Adipocyte (in vitro differentiated cells): ENCODE data around the gene NDUFAF4.
A peak's percentile ranks its signal among the peaks of the same experiment; 100 is the strongest.

Source experiments
- DNase-seq: peaks from one replicate; pipeline ENCODE4 v3.0.0-alpha.2; 2015; ENCODE audit warnings: low read depth
- H3K27me3 ChIP-seq: replicated peaks from 2 replicates; pipeline ENCODE4 v1.7.0; 2013; ENCODE audit warnings: mild to moderate bottlenecking, low read length, moderate library complexity; ENCODE audit not compliant: control insufficient read depth, insufficient read depth
- H3K36me3 ChIP-seq: 2 replicates; pipeline ENCODE4 v1.7.0; 2013; ENCODE audit warnings: low read length, mild to moderate bottlenecking, moderate library complexity; ENCODE audit not compliant: control insufficient read depth, insufficient read depth, severe bottlenecking
- H3K4me1 ChIP-seq: 2 replicates; pipeline ENCODE4 v1.7.0; 2013; ENCODE audit warnings: mild to moderate bottlenecking, low read length, moderate library complexity; ENCODE audit not compliant: control insufficient read depth, insufficient read depth
- H3K4me3 ChIP-seq: 2 replicates; pipeline ENCODE4 v1.7.0; 2013; ENCODE audit warnings: mild to moderate bottlenecking, low read length, moderate library complexity
- H3K9ac ChIP-seq: 2 replicates; pipeline ENCODE4 v1.7.0; 2013; ENCODE audit warnings: mild to moderate bottlenecking, low read length, moderate library complexity
- H3K9me3 ChIP-seq: 2 replicates; pipeline ENCODE4 v1.7.0; 2013; ENCODE audit warnings: mild to moderate bottlenecking, low read length, moderate library complexity; ENCODE audit not compliant: control insufficient read depth

Gene NDUFAF4

GRCh38 chr6:96925290-96925687 lies 27.6 kb upstream of the NDUFAF4 start:
- no peak overlapping the region for H3K9ac ChIP-seq
- peaks cover 43% of the 10 kb centered on the region for H3K27me3 ChIP-seq
- peaks cover 6% of the 10 kb centered on the region for H3K4me1 ChIP-seq
- no peak overlapping the region for H3K4me3 ChIP-seq
- no peaks in the 10 kb centered on the region for H3K36me3 ChIP-seq
- peak; percentile 3 for DNase-seq
- no peaks in the 10 kb centered on the region for H3K9me3 ChIP-seq

GRCh38 chr6:96923871-96924493 lies 26.3 kb upstream of the NDUFAF4 start:
- DNase-seq: no peak
- Histone ChIP-seq H3K36me3 (no peaks in the 10 kb centered on the region), H3K9me3 (no peaks in the 10 kb centered on the region), H3K9ac (no peak overlapping the region), H3K27me3 (peaks cover 44% of the 10 kb centered on the region), H3K4me3 (peak overlapping the region; percentile 73), H3K4me1 (peaks cover 6% of the 10 kb centered on the region)

GRCh38 chr6:96923400-96923799 lies 25.7 kb upstream of the NDUFAF4 start:
- no peak for DNase-seq
- Histone ChIP-seq H3K36me3 (no peaks in the 10 kb centered on the region), H3K9me3 (no peaks in the 10 kb centered on the region), H3K4me1 (peaks cover 6% of the 10 kb centered on the region), H3K27me3 (peaks cover 38% of the 10 kb centered on the region), H3K9ac (no peak overlapping the region), H3K4me3 (no peak overlapping the region)

GRCh38 chr6:96917098-96917497 lies 19.4 kb upstream of the NDUFAF4 start:
- peaks cover 10% of the 10 kb centered on the region for H3K27me3 ChIP-seq
- H3K9me3 ChIP-seq: peaks cover 3% of the 10 kb centered on the region
- H3K9ac ChIP-seq: no peak overlapping the region
- no peak for DNase-seq
- H3K4me1 ChIP-seq: no peaks in the 10 kb centered on the region
- H3K36me3 ChIP-seq: no peaks in the 10 kb centered on the region
- H3K4me3 ChIP-seq: no peak overlapping the region

- peaks cover 3% of the 10 kb centered on the region for H3K27me3 ChIP-seq
- DNase-seq: no peak
Measured at GRCh38 chr6:96913621-96914020, 15.9 kb upstream of the NDUFAF4 start.

GRCh38 chr6:96911751-96912150 lies 14.1 kb upstream of the NDUFAF4 start:
- H3K9ac ChIP-seq: no peak overlapping the region
- peaks cover 3% of the 10 kb centered on the region for H3K9me3 ChIP-seq
- no peak overlapping the region for H3K4me3 ChIP-seq
- H3K4me1 ChIP-seq: peaks cover 10% of the 10 kb centered on the region
- H3K36me3 ChIP-seq: no peaks in the 10 kb centered on the region
- no peak for DNase-seq
- peaks cover 3% of the 10 kb centered on the region for H3K27me3 ChIP-seq

More at GRCh38 chr6:96913621-96914020, 15.9 kb upstream of the NDUFAF4 start:
- Histone ChIP-seq H3K4me1 (no peaks in the 10 kb centered on the region), H3K9me3 (peaks cover 3% of the 10 kb centered on the region), H3K9ac (no peak overlapping the region), H3K36me3 (no peaks in the 10 kb centered on the region), H3K4me3 (no peak overlapping the region)

- H3K4me1 ChIP-seq: peaks cover 10% of the 10 kb centered on the region
- DNase-seq: no peak
Measured at GRCh38 chr6:96911171-96911570, 13.5 kb upstream of the NDUFAF4 start.

GRCh38 chr6:96909811-96910210 lies 12.1 kb upstream of the NDUFAF4 start:
- no peaks in the 10 kb centered on the region for H3K9me3 ChIP-seq
- peaks cover 3% of the 10 kb centered on the region for H3K27me3 ChIP-seq
- no peak for DNase-seq
- H3K36me3 ChIP-seq: no peaks in the 10 kb centered on the region
- no peak overlapping the region for H3K9ac ChIP-seq
- no peak overlapping the region for H3K4me3 ChIP-seq
- peaks cover 10% of the 10 kb centered on the region for H3K4me1 ChIP-seq

More at GRCh38 chr6:96911171-96911570, 13.5 kb upstream of the NDUFAF4 start:
- Histone ChIP-seq H3K4me3 (no peak overlapping the region), H3K36me3 (no peaks in the 10 kb centered on the region), H3K9ac (no peak overlapping the region), H3K9me3 (peaks cover 3% of the 10 kb centered on the region), H3K27me3 (peaks cover 3% of the 10 kb centered on the region)

- no peak overlapping the region for H3K9ac ChIP-seq
- no peaks in the 10 kb centered on the region for H3K9me3 ChIP-seq
- H3K4me3 ChIP-seq: no peak overlapping the region
- no peak for DNase-seq
- H3K4me1 ChIP-seq: peaks cover 10% of the 10 kb centered on the region
- no peaks in the 10 kb centered on the region for H3K27me3 ChIP-seq
- H3K36me3 ChIP-seq: no peaks in the 10 kb centered on the region
Measured at GRCh38 chr6:96907498-96907897, 9.8 kb upstream of the NDUFAF4 start.

- H3K27me3 ChIP-seq: no peaks in the 10 kb centered on the region
- H3K9ac ChIP-seq: no peak overlapping the region
- H3K4me1 ChIP-seq: peaks cover 23% of the 10 kb centered on the region
- no peak for DNase-seq
- H3K36me3 ChIP-seq: peaks cover 2% of the 10 kb centered on the region
- no peak overlapping the region for H3K4me3 ChIP-seq
- no peaks in the 10 kb centered on the region for H3K9me3 ChIP-seq
Measured at GRCh38 chr6:96900873-96901272, 3.2 kb upstream of the NDUFAF4 start.

GRCh38 chr6:96899451-96899998 lies 1.8 kb upstream of the NDUFAF4 start:
- peak overlapping the region; percentile 93 for H3K9ac ChIP-seq
- no peak overlapping the region for H3K4me3 ChIP-seq
- no peaks in the 10 kb centered on the region for H3K27me3 ChIP-seq
- H3K4me1 ChIP-seq: peaks cover 31% of the 10 kb centered on the region
- H3K36me3 ChIP-seq: peaks cover 9% of the 10 kb centered on the region
- H3K9me3 ChIP-seq: no peaks in the 10 kb centered on the region
- peak; percentile 14 for DNase-seq

GRCh38 chr6:96899019-96899418 lies 1.3 kb upstream of the NDUFAF4 start:
- Histone ChIP-seq H3K9ac (peak overlapping the region; percentile 93), H3K4me1 (peaks cover 31% of the 10 kb centered on the region), H3K4me3 (peak overlapping the region; percentile 98), H3K9me3 (no peaks in the 10 kb centered on the region), H3K27me3 (no peaks in the 10 kb centered on the region), H3K36me3 (peaks cover 14% of the 10 kb centered on the region)
- peak; percentile 79 for DNase-seq
